HG02763 (cell line): ENCODE measurements around the gene SCAF1.

Experiments
- ATAC-seq: cut with Tn5 transposase; IDR thresholded peaks from one replicate; pipeline ENCODE4 v1.9.1; 2021; ENCODE audit warnings: mild to moderate bottlenecking, moderate library complexity; ENCODE audit not compliant: unreplicated experiment

SCAF1 gene

GRCh38 chr19:49704888-49705642 lies 63.1 kb downstream of the SCAF1 start:
- no peak for ATAC-seq

- no peak for ATAC-seq
These were observed 63.9 kb downstream of the SCAF1 start for GRCh38 chr19:49705919-49706318.
